Adipose tissue (tissue), 3 donors: Measurements from ENCODE around the gene EFCAB5. TPM values are rescaled to one million over a fixed set of nuclear protein-coding genes. Genes with fewer than 3 reads are reported as not detected.
"Not testable (repeated sequence)": the region's sequence is repeated elsewhere in the genome, so short reads cannot be mapped to it uniquely, and the experiment has no call there.

Experiments used
- H3K27ac ChIP-seq: one replicate; pipeline ENCODE4 v1.5.1; 2013; ENCODE audit warnings: low read depth, low read length
- WGBS, 3 donors: extraction: QIAGEN DNeasy Blood & Tissue Kit; methylation state at CpG; one replicate each; pipeline ENCODE4 v1.1.7; 2013; 5-methylcytosine and 5-hydroxymethylcytosine counted together
- polyA plus RNA-seq, 3 donors: library from polyadenylated mRNA; stranded (reverse); fragments of 200-250 nt; gene quantifications; one replicate each; pipeline ENCODE4 v1.2.3, GENCODE V29; 2013
- donor health status: healthy with polysubstance abuse.
- donor health status: Bipolar disorder and iron deficiency.
- donor health status: healthy.

Gene EFCAB5
- polyA plus RNA-seq, 3 donors: 0.01 to 0.07 TPM; not detected in 1

- 0 to 2% (median 1%) methylated on average over 20 of the region's 20 CpGs for WGBS, 3 donors
- H3K27ac ChIP-seq: no peak overlapping the region
Observed at GRCh38 chr17:29930409-29931010, 10.9 kb upstream of the EFCAB5 start.

GRCh38 chr17:29931231-29931932 is 10.1 kb upstream of the EFCAB5 start:
- WGBS, 3 donors: 0 to 1% (median 0%) methylated on average over 3 of the region's 3 CpGs
- H3K27ac ChIP-seq: no peak overlapping the region

GRCh38 chr17:29933379-29933778 is 8.1 kb upstream of the EFCAB5 start:
- no peak overlapping the region for H3K27ac ChIP-seq
- WGBS, 3 donors: 37 to 44% (median 43%) methylated on average over 2 of the region's 2 CpGs

GRCh38 chr17:29935909-29936308 is 5.5 kb upstream of the EFCAB5 start:
- H3K27ac ChIP-seq: not testable (repeated sequence)
- WGBS, 3 donors: 77 to 91% (median 89%) methylated on average over 3 of the region's 3 CpGs

GRCh38 chr17:29936724-29937123 is 4.7 kb upstream of the EFCAB5 start:
- no peak overlapping the region for H3K27ac ChIP-seq
- WGBS, 3 donors: 70 to 80% (median 74%) methylated on average over 2 of the region's 2 CpGs

- H3K27ac ChIP-seq: no peak overlapping the region
- 80 to 94% (median 91%) methylated on average over 2 of the region's 2 CpGs for WGBS, 3 donors
Observed at GRCh38 chr17:29945281-29945680, 3.8 kb downstream of the EFCAB5 start.

GRCh38 chr17:29948448-29949215 is 7.2 kb downstream of the EFCAB5 start:
- 45 to 73% (median 55%) methylated on average over 3 of the region's 3 CpGs for WGBS, 3 donors
- H3K27ac ChIP-seq: no peak overlapping the region

- no peak overlapping the region for H3K27ac ChIP-seq
Observed at GRCh38 chr17:29949696-29950095, 8.3 kb downstream of the EFCAB5 start.

- H3K27ac ChIP-seq: no peak overlapping the region
- WGBS, 3 donors: 89 to 92% (median 89%) methylated on average over 4 of the region's 4 CpGs
Observed at GRCh38 chr17:29954405-29954804, 13.0 kb downstream of the EFCAB5 start.

- no peak overlapping the region for H3K27ac ChIP-seq
Observed at GRCh38 chr17:29956225-29956624, 14.8 kb downstream of the EFCAB5 start.

- 94 to 98% (median 94%) methylated on average over 1 of the region's 1 CpG for WGBS, 3 donors
- not testable (repeated sequence) for H3K27ac ChIP-seq
Observed at GRCh38 chr17:29957488-29957887, 16.1 kb downstream of the EFCAB5 start.

- 67 to 88% (median 84%) methylated on average over 4 of the region's 4 CpGs for WGBS, 3 donors
- H3K27ac ChIP-seq: no peak overlapping the region
Observed at GRCh38 chr17:29958947-29959657, 17.7 kb downstream of the EFCAB5 start.

GRCh38 chr17:29959658-29960337 is 18.4 kb downstream of the EFCAB5 start:
- no peak overlapping the region for H3K27ac ChIP-seq
- 77 to 84% (median 81%) methylated on average over 4 of the region's 4 CpGs for WGBS, 3 donors

GRCh38 chr17:29962656-29963055 is 21.2 kb downstream of the EFCAB5 start:
- 94 to 97% (median 95%) methylated on average over 2 of the region's 2 CpGs for WGBS, 3 donors
- no peak overlapping the region for H3K27ac ChIP-seq

- H3K27ac ChIP-seq: no peak overlapping the region
- 80 to 85% (median 83%) methylated on average over 5 of the region's 5 CpGs for WGBS, 3 donors
Observed at GRCh38 chr17:29968271-29968670, 26.8 kb downstream of the EFCAB5 start.

- WGBS, 3 donors: 96 to 98% (median 96%) methylated on average over 18 of the region's 18 CpGs
- H3K27ac ChIP-seq: no peak overlapping the region
Observed at GRCh38 chr17:29972277-29972676, 30.8 kb downstream of the EFCAB5 start.

- WGBS, 3 donors: 92 to 98% (median 93%) methylated on average over 3 of the region's 3 CpGs
- H3K27ac ChIP-seq: no peak overlapping the region
Observed at GRCh38 chr17:29973005-29973404, 31.6 kb downstream of the EFCAB5 start.

GRCh38 chr17:29977836-29978235 is 36.4 kb downstream of the EFCAB5 start:
- 59 to 77% (median 67%) methylated on average over 1 of the region's 1 CpG for WGBS, 3 donors
- H3K27ac ChIP-seq: no peak overlapping the region
